ENCODE measurements around the gene CEP131. TPM values are rescaled to one million over a fixed set of nuclear protein-coding genes. Genes with fewer than 3 reads are reported as not detected.

Gene CEP131
- total RNA-seq, 4 donors from 2014 or later: 5.7 to 21.3 (median 6.8) TPM

- no peaks in the 10 kb centered on the region for H3K4me1 ChIP-seq
- H3K27me3 ChIP-seq: peaks cover 33% of the 10 kb centered on the region
- TF ChIP-seq CTCF (IDR thresholded peaks at IDR 0.05) (no peak), POLR2AphosphoS5 (IDR thresholded peaks at IDR 0.05) (no peak), POLR2A (IDR thresholded peaks at IDR 0.05) (no peak), EP300 (IDR thresholded peaks at IDR 0.05; ENCODE audit: low read depth) (no peak)
- no peak for DNase-seq
- no peaks in the 10 kb centered on the region for H3K36me3 ChIP-seq
- 76 to 80% methylated on average over 1 to 7 of the region's 7 CpGs for WGBS, 2 donors (ENCODE audit: low coverage in 1 of 2)
- no peak overlapping the region for H3K4me3 ChIP-seq
- H3K9me3 ChIP-seq: no peaks in the 10 kb centered on the region
- H3K27ac ChIP-seq: no peak overlapping the region
- intact Hi-C loops (cut with DNase I; ENCODE audit: low total_unique reads): no loop called here
- in situ Hi-C loops (cut with MboI; ENCODE audit: low pct_ligation_motif_present in 1 of 4, low pct_unique_long_range_greater_than_20kb in 1 of 4, low sequenced_read_pairs in 3 of 4): no loop called here
These were observed 36.6 kb downstream of the CEP131 start for GRCh38 chr17:81186203-81186602.

GRCh38 chr17:81184555-81184954 is 38.2 kb downstream of the CEP131 start:
- H3K27ac ChIP-seq: no peak overlapping the region
- H3K4me1 ChIP-seq: no peaks in the 10 kb centered on the region
- no peak overlapping the region for H3K4me3 ChIP-seq
- 20 to 35% methylated on average over 1 to 15 of the region's 15 CpGs for WGBS, 2 donors (ENCODE audit: low coverage in 1 of 2)
- intact Hi-C loops (cut with DNase I; ENCODE audit: low total_unique reads): no loop called here
- in situ Hi-C loops (cut with MboI; ENCODE audit: low pct_ligation_motif_present in 1 of 4, low pct_unique_long_range_greater_than_20kb in 1 of 4, low sequenced_read_pairs in 3 of 4): no loop called here
- H3K27me3 ChIP-seq: peaks cover 33% of the 10 kb centered on the region
- no peaks in the 10 kb centered on the region for H3K36me3 ChIP-seq
- DNase-seq: no peak
- TF ChIP-seq CTCF (IDR thresholded peaks at IDR 0.05): no peak
- TF ChIP-seq POLR2AphosphoS5 (IDR thresholded peaks at IDR 0.05): no peak
- TF ChIP-seq EP300 (IDR thresholded peaks at IDR 0.05; ENCODE audit: low read depth): no peak
- TF ChIP-seq POLR2A (IDR thresholded peaks at IDR 0.05): no peak
- H3K9me3 ChIP-seq: no peaks in the 10 kb centered on the region

GRCh38 chr17:81183807-81184206 is 39.0 kb downstream of the CEP131 start:
- WGBS, 2 donors (ENCODE audit: low coverage in 1 of 2): 88% methylated on average over 11 of the region's 11 CpGs; no CpG with 5 or more reads in 1 of the 2 donors
- no peak overlapping the region for H3K27ac ChIP-seq
- intact Hi-C loops (cut with DNase I; ENCODE audit: low total_unique reads) (no loop called here), in situ Hi-C loops (cut with MboI; ENCODE audit: low pct_ligation_motif_present in 1 of 4, low pct_unique_long_range_greater_than_20kb in 1 of 4, low sequenced_read_pairs in 3 of 4) (no loop called here)
- H3K36me3 ChIP-seq: no peaks in the 10 kb centered on the region
- peaks cover 33% of the 10 kb centered on the region for H3K27me3 ChIP-seq
- H3K4me3 ChIP-seq: no peak overlapping the region
- no peaks in the 10 kb centered on the region for H3K4me1 ChIP-seq
- no peak for DNase-seq
- H3K9me3 ChIP-seq: no peaks in the 10 kb centered on the region
- TF ChIP-seq POLR2A (IDR thresholded peaks at IDR 0.05) (no peak), CTCF (IDR thresholded peaks at IDR 0.05) (no peak), POLR2AphosphoS5 (IDR thresholded peaks at IDR 0.05) (no peak), EP300 (IDR thresholded peaks at IDR 0.05; ENCODE audit: low read depth) (no peak)

GRCh38 chr17:81183316-81183715 is 39.4 kb downstream of the CEP131 start:
- no peak for TF ChIP-seq CTCF (IDR thresholded peaks at IDR 0.05)
- no peak for TF ChIP-seq POLR2A (IDR thresholded peaks at IDR 0.05)
- DNase-seq: no peak
- H3K27me3 ChIP-seq: peaks cover 33% of the 10 kb centered on the region
- intact Hi-C loops (cut with DNase I; ENCODE audit: low total_unique reads): no loop called here
- no peaks in the 10 kb centered on the region for H3K4me1 ChIP-seq
- H3K27ac ChIP-seq: no peak overlapping the region
- H3K36me3 ChIP-seq: no peaks in the 10 kb centered on the region
- in situ Hi-C loops (cut with MboI; ENCODE audit: low pct_ligation_motif_present in 1 of 4, low pct_unique_long_range_greater_than_20kb in 1 of 4, low sequenced_read_pairs in 3 of 4): no loop called here
- no peaks in the 10 kb centered on the region for H3K9me3 ChIP-seq
- WGBS, 2 donors (ENCODE audit: low coverage in 1 of 2): 83 to 93% methylated on average over 2 to 10 of the region's 10 CpGs
- H3K4me3 ChIP-seq: no peak overlapping the region
